SK-N-SH (cell line): ENCODE measurements around the gene RFX3. TPM values are rescaled to one million over a fixed set of nuclear protein-coding genes. Genes with fewer than 3 reads are reported as not detected.

Experiments used
- CTCF ChIA-PET: fragments of 300-600, 350-600 bp; formaldehyde crosslinking; extraction: SDS; loops from one replicate; lab custom pipeline; 2021; lab: Yijun Ruan, JAX
- POLR2A ChIA-PET: fragments of 350-600 bp; sonication (Branson Sonifier 250); formaldehyde crosslinking; extraction: SDS; loops from one replicate; lab custom pipeline; 2020; ENCODE audit warnings: antibody characterized with exemption, inconsistent platforms; lab: Yijun Ruan, JAX
- DNase-seq: peaks from one replicate; pipeline ENCODE4 v3.0.0; 2012
- H2AFZ ChIP-seq: fragments of 200-600 bp; sonication (generic); 2 replicates; pipeline ENCODE4 v1.8.1; 2016; ENCODE audit warnings: antibody characterized with exemption, mild to moderate bottlenecking, low read depth
- H3F3A ChIP-seq: fragments of 200-600 bp; sonication (generic); replicated peaks from 2 replicates; pipeline ENCODE3; 2016; ENCODE audit warnings: antibody characterized with exemption, mild to moderate bottlenecking; ENCODE audit not compliant: insufficient read depth
- H3K27ac ChIP-seq, 2 experiments: fragments of 200-500 bp in 1 of 2; fragments of 200-600 bp in 1 of 2; sonication (Bioruptor generic) in 1 of 2; sonication (generic), shearing (Covaris generic) in 1 of 2; 2 replicates each; pipeline versions ENCODE4 v1.5.1 to v1.6.1; 2014 to 2016; ENCODE audit warnings: low read depth in 2 of 2, inconsistent platforms in 1 of 2, low read length in 1 of 2, mild to moderate bottlenecking in 1 of 2, mixed read lengths in 1 of 2
- H3K27me3 ChIP-seq: fragments of 200-600 bp; sonication (generic), shearing (Covaris generic); 2 replicates; pipeline ENCODE4 v1.6.1; 2016; ENCODE audit warnings: mixed run types; ENCODE audit not compliant: insufficient read depth
- H3K36me3 ChIP-seq, 2 experiments: fragments of 200-500 bp in 1 of 2; fragments of 200-600 bp in 1 of 2; sonication (Bioruptor generic) in 1 of 2; sonication (generic) in 1 of 2; replicated peaks in 1 of 2; 2 replicates each; pipeline versions ENCODE3 to v1.5.1; 2014 to 2016; ENCODE audit warnings: low read length in 1 of 2, mild to moderate bottlenecking in 1 of 2; ENCODE audit not compliant: insufficient read depth in 2 of 2, control insufficient read depth in 1 of 2
- H3K4me1 ChIP-seq, 2 experiments: fragments of 200-500 bp in 1 of 2; fragments of 200-600 bp in 1 of 2; sonication (Bioruptor generic) in 1 of 2; sonication (generic), shearing (Covaris generic) in 1 of 2; 2 replicates each; pipeline versions ENCODE4 v1.5.1 to v1.6.1; 2014 to 2016; ENCODE audit warnings: low read depth in 1 of 2, low read length in 1 of 2, mixed run types in 1 of 2; ENCODE audit not compliant: insufficient read depth in 2 of 2, control insufficient read depth in 1 of 2
- H3K4me2 ChIP-seq: fragments of 200-600 bp; sonication (generic), shearing (Covaris generic); 2 replicates; pipeline ENCODE4 v1.6.1; 2017; ENCODE audit warnings: mixed run types
- H3K4me3 ChIP-seq, 2 experiments: fragments of 200-500 bp in 1 of 2; fragments of 200-600 bp in 1 of 2; sonication (Bioruptor generic) in 1 of 2; sonication (generic), shearing (Covaris generic) in 1 of 2; 2 replicates each; pipeline versions ENCODE4 v1.5.1 to v1.8.1; 2014 to 2016; ENCODE audit warnings: low read depth in 2 of 2, inconsistent platforms in 1 of 2, low read length in 1 of 2, mild to moderate bottlenecking in 1 of 2, mixed read lengths in 1 of 2, moderate library complexity in 1 of 2
- H3K79me2 ChIP-seq: fragments of 200-600 bp; sonication (generic); 2 replicates; pipeline ENCODE4 v1.8.1; 2017; ENCODE audit warnings: mild to moderate bottlenecking; ENCODE audit not compliant: insufficient read depth
- H3K9ac ChIP-seq: fragments of 200-600 bp; sonication (generic); 2 replicates; pipeline ENCODE4 v1.6.1; 2017; ENCODE audit warnings: mixed run types
- H3K9me2 ChIP-seq: fragments of 200-600 bp; sonication (generic); 2 replicates; pipeline ENCODE4 v1.6.1; 2017; ENCODE audit warnings: mixed run types
- H3K9me3 ChIP-seq: fragments of 200-600 bp; sonication (generic); 2 replicates; pipeline ENCODE4 v1.6.1; 2017; ENCODE audit warnings: mixed run types, mild to moderate bottlenecking, moderate library complexity
- H4K20me1 ChIP-seq: fragments of 200-600 bp; sonication (generic); 2 replicates; pipeline ENCODE4 v1.6.1; 2017; ENCODE audit warnings: mild to moderate bottlenecking, mixed run types; ENCODE audit not compliant: insufficient read depth
- CHD2 ChIP-seq: fragments of 150-350 bp; IDR thresholded peaks from 2 replicates; pipeline ENCODE4 v1.6.1; 2018; ENCODE audit warnings: low read length; ENCODE audit not compliant: partially characterized antibody
- EZH2phosphoT487 ChIP-seq: fragments of 200-600 bp; sonication (generic); IDR thresholded peaks from 2 replicates; pipeline ENCODE4 v1.6.1; 2017; ENCODE audit warnings: low read depth, mixed run types, mild to moderate bottlenecking, antibody characterized with exemption, moderate library complexity, borderline replicate concordance
- GABPA ChIP-seq: IDR thresholded peaks from 2 replicates; pipeline ENCODE4 v1.4.0; 2012; ENCODE audit warnings: low read depth, mild to moderate bottlenecking
- JUND ChIP-seq: IDR thresholded peaks from 2 replicates; pipeline ENCODE4 v1.4.0; 2012
- NRF1 ChIP-seq: IDR thresholded peaks from 2 replicates; pipeline ENCODE4 v1.6.1; 2012; ENCODE audit warnings: low read depth, mild to moderate bottlenecking, low read length
- POLR2AphosphoS5 ChIP-seq: IDR thresholded peaks from 2 replicates; pipeline ENCODE4 v1.6.1; 2012; ENCODE audit warnings: low read depth, low read length
- RAD21 ChIP-seq: IDR thresholded peaks from 2 replicates; pipeline ENCODE4 v1.6.1; 2012; ENCODE audit warnings: mild to moderate bottlenecking, low read length
- RCOR1 ChIP-seq: fragments of 150-350 bp; IDR thresholded peaks from 2 replicates; pipeline ENCODE4 v1.6.1; 2017; ENCODE audit warnings: antibody characterized with exemption, low read length
- REST ChIP-seq: IDR thresholded peaks from 2 replicates; pipeline ENCODE4 v1.6.1; 2012; ENCODE audit warnings: mild to moderate bottlenecking, low read depth, low read length, moderate library complexity
- SIN3A ChIP-seq: IDR thresholded peaks from 2 replicates; pipeline ENCODE4 v1.6.1; 2012; ENCODE audit warnings: low read depth, mild to moderate bottlenecking, low read length, moderate library complexity, borderline replicate concordance
- TEAD4 ChIP-seq: IDR thresholded peaks from 2 replicates; pipeline ENCODE4 v1.4.0; 2012; ENCODE audit warnings: mild to moderate bottlenecking, borderline replicate concordance; ENCODE audit not compliant: insufficient read depth
- USF2 ChIP-seq: fragments of 150-350 bp; IDR thresholded peaks from 2 replicates; pipeline ENCODE4 v1.6.1; 2017; ENCODE audit warnings: antibody characterized with exemption, low read length, low read depth, borderline replicate concordance
- YY1 ChIP-seq: IDR thresholded peaks from 2 replicates; pipeline ENCODE4 v1.4.0; 2012; ENCODE audit warnings: low read depth, mild to moderate bottlenecking
- WGBS: methylation state at CpG from one replicate; pipeline ENCODE4 v1.1.6; 2017; ENCODE audit warnings: low lambda C conversion rate; 5-methylcytosine and 5-hydroxymethylcytosine counted together
- polyA plus RNA-seq, 3 experiments: library from polyadenylated mRNA; depleted of rRNA; stranded (reverse); fragments of >200 nt; gene quantifications; 2 replicates each; pipeline ENCODE4 v1.2.3, GENCODE V29; 2012
- TF ChIP-seq, protein P1 (sequence below): IDR thresholded peaks from 2 replicates; pipeline ENCODE4 v1.4.0; 2012; ENCODE audit warnings: low read depth, borderline replicate concordance
- TF ChIP-seq, protein P2 (sequence below): IDR thresholded peaks from 2 replicates; pipeline ENCODE4 v1.4.0; 2012; ENCODE audit warnings: low read depth, borderline replicate concordance
- TF ChIP-seq, protein P3 (sequence below): IDR thresholded peaks from 2 replicates; pipeline ENCODE4; 2012

RFX3 gene
- polyA plus RNA-seq, 1 of the 3 experiments (the other 2 are of a cell fraction) = 1.7 TPM

GRCh38 chr9:3361689-3362392 lies 164.0 kb downstream of the RFX3 start:
- Histone ChIP-seq H3K4me1 (no peaks in the 10 kb centered on the region), H3K79me2 (no peaks in the 10 kb centered on the region), H3K9me2 (no peaks in the 10 kb centered on the region; the same call in 1 of the 2 replicates), H3K27ac (no peak overlapping the region), H3K4me3 (no peak overlapping the region), H3K4me2 (no peak overlapping the region), H3K27me3 (no peaks in the 10 kb centered on the region), H3K36me3 (no peaks in the 10 kb centered on the region), H3K9me3 (no peaks in the 10 kb centered on the region), H3K9ac (no peak overlapping the region), H2AFZ (no peak overlapping the region), H3F3A (no peaks in the 10 kb centered on the region), H4K20me1 (no peaks in the 10 kb centered on the region)
- ChIA-PET POLR2A (no interaction called here), CTCF (no interaction called here)
- no peak for DNase-seq
- TF ChIP-seq SIN3A (no peak), YY1 (no peak), USF2 (no peak), POLR2AphosphoS5 (no peak), GABPA (no peak), REST (no peak), JUND (no peak), RAD21 (no peak), RCOR1 (no peak), TEAD4 (no peak), EZH2phosphoT487 (no peak), NRF1 (no peak), CHD2 (no peak)
- TF ChIP-seq, protein P1, sequence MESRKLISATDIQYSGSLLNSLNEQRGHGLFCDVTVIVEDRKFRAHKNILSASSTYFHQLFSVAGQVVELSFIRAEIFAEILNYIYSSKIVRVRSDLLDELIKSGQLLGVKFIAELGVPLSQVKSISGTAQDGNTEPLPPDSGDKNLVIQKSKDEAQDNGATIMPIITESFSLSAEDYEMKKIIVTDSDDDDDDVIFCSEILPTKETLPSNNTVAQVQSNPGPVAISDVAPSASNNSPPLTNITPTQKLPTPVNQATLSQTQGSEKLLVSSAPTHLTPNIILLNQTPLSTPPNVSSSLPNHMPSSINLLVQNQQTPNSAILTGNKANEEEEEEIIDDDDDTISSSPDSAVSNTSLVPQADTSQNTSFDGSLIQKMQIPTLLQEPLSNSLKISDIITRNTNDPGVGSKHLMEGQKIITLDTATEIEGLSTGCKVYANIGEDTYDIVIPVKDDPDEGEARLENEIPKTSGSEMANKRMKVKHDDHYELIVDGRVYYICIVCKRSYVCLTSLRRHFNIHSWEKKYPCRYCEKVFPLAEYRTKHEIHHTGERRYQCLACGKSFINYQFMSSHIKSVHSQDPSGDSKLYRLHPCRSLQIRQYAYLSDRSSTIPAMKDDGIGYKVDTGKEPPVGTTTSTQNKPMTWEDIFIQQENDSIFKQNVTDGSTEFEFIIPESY = no peak
- TF ChIP-seq, protein P2, sequence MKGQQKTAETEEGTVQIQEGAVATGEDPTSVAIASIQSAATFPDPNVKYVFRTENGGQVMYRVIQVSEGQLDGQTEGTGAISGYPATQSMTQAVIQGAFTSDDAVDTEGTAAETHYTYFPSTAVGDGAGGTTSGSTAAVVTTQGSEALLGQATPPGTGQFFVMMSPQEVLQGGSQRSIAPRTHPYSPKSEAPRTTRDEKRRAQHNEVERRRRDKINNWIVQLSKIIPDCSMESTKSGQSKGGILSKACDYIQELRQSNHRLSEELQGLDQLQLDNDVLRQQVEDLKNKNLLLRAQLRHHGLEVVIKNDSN = no peak
- TF ChIP-seq, protein P3, sequence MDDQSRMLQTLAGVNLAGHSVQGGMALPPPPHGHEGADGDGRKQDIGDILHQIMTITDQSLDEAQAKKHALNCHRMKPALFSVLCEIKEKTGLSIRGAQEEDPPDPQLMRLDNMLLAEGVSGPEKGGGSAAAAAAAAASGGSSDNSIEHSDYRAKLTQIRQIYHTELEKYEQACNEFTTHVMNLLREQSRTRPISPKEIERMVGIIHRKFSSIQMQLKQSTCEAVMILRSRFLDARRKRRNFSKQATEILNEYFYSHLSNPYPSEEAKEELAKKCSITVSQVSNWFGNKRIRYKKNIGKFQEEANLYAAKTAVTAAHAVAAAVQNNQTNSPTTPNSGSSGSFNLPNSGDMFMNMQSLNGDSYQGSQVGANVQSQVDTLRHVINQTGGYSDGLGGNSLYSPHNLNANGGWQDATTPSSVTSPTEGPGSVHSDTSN = no peak
- 92% methylated on average over 2 of the region's 2 CpGs for WGBS
